DND-41 (cell line): ENCODE data around the gene SYF2.

Experiments
- ATAC-seq: fragments of 200-7000 bp; cut with Tn5 transposase; 3 replicates; pipeline ENCODE4 v1.9.1; 2021; ENCODE audit warnings: low read depth; ENCODE audit not compliant: insufficient read depth
- DNase-seq: peaks from one replicate; pipeline ENCODE4 v3.0.0-alpha.2; 2020
- H2AFZ ChIP-seq: 2 replicates; pipeline ENCODE4 v1.6.0; 2012; ENCODE audit warnings: low read depth, low read length
- H3K27ac ChIP-seq: 2 replicates; pipeline ENCODE4 v1.5.1; 2012; ENCODE audit warnings: low read length, inconsistent platforms
- H3K27me3 ChIP-seq: fragments of 200-600 bp; sonication (generic); 2 replicates; pipeline ENCODE4 v1.6.0; 2012; ENCODE audit warnings: low read length, mild to moderate bottlenecking, inconsistent platforms; ENCODE audit not compliant: insufficient read depth, poor library complexity
- H3K36me3 ChIP-seq: 2 replicates; pipeline ENCODE4 v1.5.1; 2012; ENCODE audit warnings: low read length, inconsistent platforms; ENCODE audit not compliant: insufficient read depth
- H3K4me1 ChIP-seq: 2 replicates; pipeline ENCODE4 v1.5.1; 2012; ENCODE audit warnings: mild to moderate bottlenecking, low read length; ENCODE audit not compliant: insufficient read depth
- H3K4me2 ChIP-seq: 2 replicates; pipeline ENCODE4 v1.6.0; 2012; ENCODE audit warnings: mild to moderate bottlenecking, moderate library complexity, low read length, inconsistent platforms; ENCODE audit not compliant: insufficient read depth
- H3K4me3 ChIP-seq, 2 experiments: fragments of 200-600 bp in 1 of 2; shearing (Covaris generic) in 1 of 2; 2 replicates each; pipeline ENCODE4 v1.5.1; 2012 to 2016; ENCODE audit warnings: inconsistent platforms in 2 of 2, low read length in 2 of 2, mild to moderate bottlenecking in 2 of 2, low read depth in 1 of 2, moderate library complexity in 1 of 2
- H3K79me2 ChIP-seq: 2 replicates; pipeline ENCODE4 v1.6.0; 2012; ENCODE audit warnings: low read length, inconsistent platforms; ENCODE audit not compliant: insufficient read depth
- H3K9ac ChIP-seq: 2 replicates; pipeline ENCODE4 v1.6.0; 2012; ENCODE audit warnings: low read depth, mild to moderate bottlenecking, inconsistent platforms, low read length, moderate library complexity
- H3K9me3 ChIP-seq: 2 replicates; pipeline ENCODE4 v1.5.1; 2012; ENCODE audit warnings: low read length, moderate library complexity, mild to moderate bottlenecking, inconsistent platforms; ENCODE audit not compliant: insufficient read depth, severe bottlenecking
- H4K20me1 ChIP-seq: 2 replicates; pipeline ENCODE4 v1.6.0; 2012; ENCODE audit warnings: low read length; ENCODE audit not compliant: insufficient read depth
- CTCF ChIP-seq: IDR thresholded peaks from 2 replicates; pipeline ENCODE4 v1.5.1; 2012; ENCODE audit warnings: borderline replicate concordance, low read length, moderate library complexity, mild to moderate bottlenecking; ENCODE audit not compliant: poor library complexity, severe bottlenecking; ENCODE audit errors: extremely low read depth
- EZH2 ChIP-seq: IDR thresholded peaks from 3 replicates; pipeline ENCODE4 v1.6.1; 2012; ENCODE audit warnings: borderline replicate concordance, low read depth, mild to moderate bottlenecking, moderate library complexity, low read length, inconsistent platforms; ENCODE audit not compliant: severe bottlenecking

The SYF2 gene

GRCh38 chr1:25204797-25205480 is 27.4 kb downstream of the SYF2 start:
- Histone ChIP-seq H3K4me1 (no peaks in the 10 kb centered on the region), H2AFZ (no peak overlapping the region), H3K9me3 (no peaks in the 10 kb centered on the region), H3K36me3 (no peaks in the 10 kb centered on the region), H3K27ac (no peak overlapping the region), H4K20me1 (no peaks in the 10 kb centered on the region; the same call in 1 of the 2 replicates), H3K9ac (no peak overlapping the region), H3K4me3 (no peak overlapping the region), H3K79me2 (no peaks in the 10 kb centered on the region), H3K27me3 (no peaks in the 10 kb centered on the region), H3K4me2 (no peak overlapping the region)
- peak; percentile 82 for TF ChIP-seq CTCF
- no peak for TF ChIP-seq EZH2
- ATAC-seq = peak; percentile 68
- peak; percentile 16 for DNase-seq

GRCh38 chr1:25201006-25201405 is 31.3 kb downstream of the SYF2 start:
- no peak overlapping the region for H2AFZ ChIP-seq
- no peak overlapping the region for H3K9ac ChIP-seq
- DNase-seq = no peak
- TF ChIP-seq EZH2 (no peak), CTCF (no peak)
- no peaks in the 10 kb centered on the region for H3K36me3 ChIP-seq
- no peak overlapping the region for H3K4me2 ChIP-seq
- no peaks in the 10 kb centered on the region; the same call in 1 of the 2 replicates for H4K20me1 ChIP-seq
- H3K4me1 ChIP-seq = no peaks in the 10 kb centered on the region
- no peaks in the 10 kb centered on the region for H3K79me2 ChIP-seq
- no peaks in the 10 kb centered on the region for H3K27me3 ChIP-seq
- ATAC-seq = no peak
- H3K27ac ChIP-seq = no peak overlapping the region
- H3K9me3 ChIP-seq = no peaks in the 10 kb centered on the region
- no peak overlapping the region for H3K4me3 ChIP-seq

GRCh38 chr1:25199819-25200620 is 32.3 kb downstream of the SYF2 start:
- Histone ChIP-seq H3K4me1 (no peaks in the 10 kb centered on the region), H3K27me3 (no peaks in the 10 kb centered on the region), H3K4me3 (no peak overlapping the region), H3K4me2 (no peak overlapping the region), H4K20me1 (no peaks in the 10 kb centered on the region; the same call in 1 of the 2 replicates), H3K9me3 (no peaks in the 10 kb centered on the region), H2AFZ (no peak overlapping the region), H3K27ac (no peak overlapping the region), H3K9ac (no peak overlapping the region), H3K79me2 (no peaks in the 10 kb centered on the region), H3K36me3 (no peaks in the 10 kb centered on the region)
- no peak for TF ChIP-seq EZH2
- TF ChIP-seq CTCF = no peak
- no peak for ATAC-seq
- DNase-seq = no peak
